Activated effector memory CD4-positive, alpha-beta T cell treated with Interleukin-2 at 50 U/mL for 16 hours (primary cell): Measurements from ENCODE around the gene SLC49A3.
A peak's percentile ranks its signal among the peaks of the same experiment; 100 is the strongest.

Experiments used
- DNase-seq: peaks from one replicate; pipeline ENCODE4 v3.0.0-alpha.2; 2020

SLC49A3 gene

DNA sequence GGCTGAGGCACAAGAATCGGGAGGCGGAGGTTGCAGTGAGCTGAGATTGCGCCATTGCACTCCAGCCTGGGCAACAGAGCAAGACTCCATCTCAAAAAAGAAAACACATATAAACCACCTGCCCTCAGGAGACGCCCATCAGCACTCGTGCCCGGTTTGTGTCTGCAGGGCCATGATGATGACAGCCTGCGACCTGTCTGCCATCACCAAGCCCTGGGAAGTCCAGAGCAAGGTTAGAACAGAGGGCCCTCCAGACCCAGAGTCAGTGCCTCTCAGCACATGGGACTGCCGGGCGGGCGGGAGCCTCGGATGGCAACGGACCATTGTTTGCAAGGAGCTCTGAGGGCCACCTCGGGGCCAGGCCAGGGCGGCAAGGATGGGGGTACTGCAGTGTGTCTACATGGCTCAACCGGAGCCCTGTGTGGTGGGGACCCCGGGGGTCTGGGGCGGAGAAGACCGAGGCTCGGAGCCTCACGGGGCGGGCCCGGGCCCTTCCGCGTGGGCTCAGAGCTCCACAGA, 24.2 kb downstream of the SLC49A3 start:
- DNase-seq = no peak

DNA sequence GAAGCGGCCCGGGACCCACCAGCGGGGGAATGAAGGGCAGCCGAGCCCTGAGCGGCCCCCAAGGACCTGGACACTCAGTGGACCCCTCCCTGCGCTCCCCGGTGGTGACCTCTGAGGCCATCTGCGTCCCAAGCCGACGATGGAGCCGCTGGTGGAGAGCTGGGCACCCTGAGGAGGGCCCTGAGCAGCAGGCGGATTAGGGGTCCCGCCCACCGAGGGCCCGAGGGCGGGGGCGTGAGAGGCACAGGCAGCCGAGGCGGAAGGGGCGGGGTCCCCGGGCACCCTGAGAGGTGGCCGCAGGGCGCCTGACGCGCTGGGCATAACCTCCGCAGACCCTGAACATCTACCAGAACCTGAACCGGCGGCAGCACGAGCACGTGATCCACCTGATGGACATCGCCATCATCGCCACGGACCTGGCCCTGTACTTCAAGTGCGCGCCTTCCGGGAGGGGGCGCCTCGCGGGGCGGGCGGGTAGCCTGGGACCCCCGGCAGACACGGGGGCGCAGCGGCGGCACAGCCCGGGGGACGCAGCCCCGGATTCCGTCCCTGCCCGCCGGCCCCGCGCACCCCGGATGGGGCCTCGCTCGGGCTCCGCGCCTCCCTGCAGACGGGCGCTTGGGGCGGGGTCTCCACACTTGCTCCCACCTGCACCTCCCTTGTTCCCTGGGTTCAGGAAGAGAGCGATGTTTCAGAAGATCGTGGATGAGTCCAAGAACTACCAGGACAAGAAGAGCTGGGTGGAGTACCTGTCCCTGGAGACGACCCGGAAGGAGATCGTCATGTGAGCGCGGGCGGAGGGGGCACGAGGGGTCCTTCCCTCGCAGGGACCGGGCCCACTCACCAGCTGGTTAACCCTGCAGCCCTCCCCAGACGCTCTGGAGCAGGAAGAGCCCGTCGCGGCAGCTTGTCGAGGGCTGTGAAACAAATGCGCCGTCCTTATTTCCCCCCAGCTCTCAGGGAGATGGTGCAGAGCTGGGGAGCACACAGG, 25.2 kb downstream of the SLC49A3 start:
- DNase-seq = peak; percentile 72

DNA sequence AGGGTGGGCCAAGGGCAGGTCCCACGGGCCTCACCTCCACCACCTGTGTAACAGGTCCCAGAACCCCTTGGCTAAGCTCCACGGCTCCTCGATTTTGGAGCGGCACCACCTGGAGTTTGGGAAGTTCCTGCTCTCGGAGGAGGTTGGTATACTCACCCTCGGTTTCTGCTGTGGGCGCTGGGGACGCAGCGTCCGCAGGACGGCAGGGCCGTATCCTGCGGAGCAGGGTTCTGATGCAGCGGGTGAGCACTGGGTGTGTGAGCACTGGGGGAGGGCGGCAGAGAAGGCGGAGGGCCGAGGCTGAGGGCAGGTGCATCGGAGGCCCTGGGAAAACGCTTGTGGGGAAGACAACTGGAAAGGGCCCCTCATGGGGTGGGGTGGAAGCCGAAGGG, 25.9 kb downstream of the SLC49A3 start:
- DNase-seq = no peak

- no peak for DNase-seq
Measured at GRCh38 chr4:661881-662761, 26.8 kb downstream of the SLC49A3 start.

DNA sequence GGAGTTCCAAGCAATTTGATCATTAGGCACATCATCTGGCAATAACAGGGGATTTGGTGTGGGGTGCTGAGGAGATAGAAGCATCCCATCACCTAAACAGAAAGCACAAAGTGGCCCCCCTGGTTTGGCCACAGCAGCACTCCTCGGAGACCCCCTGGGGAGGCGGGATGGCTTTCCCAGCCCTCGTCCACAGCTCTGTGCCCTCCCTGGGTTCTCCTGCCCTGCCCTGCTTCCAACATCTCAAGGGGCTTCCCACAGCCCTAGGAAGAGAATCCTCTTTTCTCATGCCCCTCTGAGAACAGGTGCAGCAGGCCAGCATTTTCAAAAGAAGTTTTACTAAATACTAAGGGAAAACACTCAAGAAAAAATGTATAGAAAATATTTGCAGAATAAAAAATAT, 27.7 kb downstream of the SLC49A3 start:
- no peak for DNase-seq

- no peak for DNase-seq
Measured at GRCh38 chr4:660401-660800, 28.6 kb downstream of the SLC49A3 start.

DNA sequence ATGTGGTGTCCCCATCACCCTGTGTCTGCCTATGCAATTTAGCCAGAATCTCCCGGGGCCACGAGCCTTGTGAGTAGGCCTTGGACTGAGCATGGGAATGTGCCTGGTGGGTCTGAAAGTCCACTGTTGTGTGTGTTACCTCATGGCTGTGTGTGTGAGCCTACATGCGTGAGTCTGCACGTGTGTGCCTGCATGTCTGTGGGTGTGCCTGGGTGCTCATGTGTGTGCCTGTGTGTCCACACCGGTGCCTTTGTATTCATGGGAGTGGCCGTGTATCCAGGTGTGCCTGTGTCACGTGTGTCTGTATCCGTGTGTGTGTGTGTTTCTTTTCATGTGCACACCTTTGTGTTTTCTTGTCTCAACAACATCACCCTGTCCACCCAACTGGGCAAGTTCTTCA, 29.1 kb downstream of the SLC49A3 start:
- DNase-seq = no peak

- no peak for DNase-seq
Measured at GRCh38 chr4:658681-659667, 30.0 kb downstream of the SLC49A3 start.

DNA sequence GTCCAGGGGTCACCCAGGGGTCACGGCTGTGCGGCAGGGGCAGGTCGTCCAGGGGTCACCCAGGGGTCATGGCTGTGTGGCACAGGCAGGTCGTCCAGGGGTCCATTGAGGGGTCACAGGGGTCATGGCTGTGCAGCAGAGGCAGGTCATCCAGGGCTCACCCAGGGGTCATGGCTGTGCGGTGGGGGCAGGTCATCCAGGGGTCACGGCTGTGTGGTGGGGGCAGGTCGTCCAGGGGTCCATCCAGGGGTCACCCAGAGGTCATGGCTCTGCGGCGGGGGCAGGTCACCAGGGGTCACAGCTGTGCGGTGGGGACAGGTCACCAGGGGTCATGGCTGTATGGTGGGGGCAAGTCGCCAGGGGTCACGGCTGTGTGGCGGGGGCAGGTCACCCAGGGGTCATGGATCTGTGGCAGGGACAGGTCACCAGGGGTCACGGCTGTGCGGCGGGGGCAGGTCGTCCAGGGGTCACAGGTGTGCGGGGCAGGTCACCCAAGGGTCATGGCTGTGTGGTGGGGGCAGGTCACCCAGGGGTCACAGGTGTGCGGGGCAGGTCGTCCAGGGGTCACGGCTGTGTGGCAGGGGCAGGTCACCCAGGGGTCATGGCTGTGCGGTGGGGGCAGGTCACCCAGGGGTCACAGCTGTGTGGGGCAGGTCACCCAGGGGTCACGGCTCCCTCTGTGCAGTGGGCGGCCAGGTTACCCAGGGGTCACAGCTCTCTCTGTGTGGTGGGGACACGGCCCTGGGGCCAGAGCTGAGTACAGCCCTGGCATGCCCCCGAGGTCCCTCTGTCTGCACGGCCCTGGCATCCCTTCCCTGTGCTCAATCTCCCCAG, 30.9 kb downstream of the SLC49A3 start:
- no peak for DNase-seq

GRCh38 chr4:657338-657833, 31.6 kb downstream of the SLC49A3 start:
- DNase-seq = no peak

DNA sequence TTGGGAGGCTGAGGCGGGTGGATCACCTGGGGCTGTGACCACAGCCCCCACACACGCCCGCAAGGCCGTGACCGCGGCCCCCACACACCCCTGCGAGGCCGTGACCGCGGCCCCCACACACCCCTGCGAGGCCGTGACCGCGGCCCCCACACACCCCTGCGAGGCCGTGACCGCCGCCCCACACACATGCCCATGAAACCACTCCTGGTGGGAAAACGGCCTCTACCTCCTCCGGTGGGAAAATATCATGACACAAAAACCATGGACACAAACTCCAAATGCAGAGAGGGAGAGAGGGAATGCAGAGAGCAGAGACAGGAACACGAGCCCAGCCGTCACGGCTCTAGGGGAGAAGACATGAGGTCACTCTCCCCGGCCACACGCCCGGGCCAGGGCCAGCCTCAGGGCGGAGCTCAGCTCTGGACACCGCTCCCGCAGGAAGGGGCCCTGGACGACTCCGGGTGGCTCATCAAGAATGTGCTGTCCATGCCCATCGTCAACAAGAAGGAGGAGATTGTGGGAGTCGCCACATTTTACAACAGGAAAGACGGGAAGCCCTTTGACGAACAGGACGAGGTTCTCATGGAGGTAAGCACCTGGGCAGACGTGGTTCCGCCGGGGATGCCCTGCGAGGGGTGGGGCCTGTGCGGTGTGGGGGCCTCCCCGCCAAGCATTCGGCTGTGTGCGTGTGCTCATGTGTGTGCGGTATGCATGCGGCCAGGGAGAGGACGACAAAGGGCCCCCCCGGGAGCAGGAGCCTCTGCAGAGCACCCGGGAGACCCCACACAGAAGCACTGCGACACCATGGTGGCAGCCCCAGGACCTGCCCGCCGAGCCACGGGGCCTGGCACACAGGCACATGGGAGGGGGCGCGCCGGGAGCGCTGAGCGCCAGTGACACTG, 32.3 kb downstream of the SLC49A3 start:
- no peak for DNase-seq

GRCh38 chr4:655464-656151, 33.3 kb downstream of the SLC49A3 start:
- DNase-seq = no peak

- no peak for DNase-seq
Measured at GRCh38 chr4:654871-655463, 34.0 kb downstream of the SLC49A3 start.

- DNase-seq = no peak
Measured at GRCh38 chr4:654503-654845, 34.5 kb downstream of the SLC49A3 start.

DNA sequence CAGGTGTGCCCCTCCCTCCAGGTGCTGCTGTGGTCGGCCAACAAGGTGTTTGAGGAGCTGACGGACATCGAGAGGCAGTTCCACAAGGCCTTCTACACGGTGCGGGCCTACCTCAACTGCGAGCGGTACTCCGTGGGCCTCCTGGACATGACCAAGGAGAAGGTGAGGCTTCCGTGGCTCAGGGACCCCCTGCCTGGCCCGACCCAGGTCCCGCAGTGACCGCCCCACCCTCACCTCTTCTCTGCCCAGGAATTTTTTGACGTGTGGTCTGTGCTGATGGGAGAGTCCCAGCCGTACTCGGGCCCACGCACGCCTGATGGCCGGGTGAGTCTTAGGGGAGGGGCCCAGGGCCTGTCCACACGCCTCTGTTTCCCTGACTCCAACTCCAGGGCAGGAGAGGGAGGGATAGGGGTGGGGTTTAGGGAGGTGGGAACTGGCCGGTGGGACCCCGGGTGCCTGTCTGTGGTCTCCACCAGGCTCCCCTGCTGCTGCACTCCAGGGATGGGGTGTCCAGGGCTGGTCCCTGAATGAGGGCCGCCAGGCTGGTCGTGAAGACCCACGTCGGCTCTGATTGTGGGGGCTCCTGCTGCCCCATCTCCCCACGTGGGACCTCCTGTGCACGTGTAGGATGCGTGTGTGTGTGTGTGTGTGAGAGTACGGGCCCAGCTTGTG, 35.0 kb downstream of the SLC49A3 start:
- DNase-seq = no peak

DNA sequence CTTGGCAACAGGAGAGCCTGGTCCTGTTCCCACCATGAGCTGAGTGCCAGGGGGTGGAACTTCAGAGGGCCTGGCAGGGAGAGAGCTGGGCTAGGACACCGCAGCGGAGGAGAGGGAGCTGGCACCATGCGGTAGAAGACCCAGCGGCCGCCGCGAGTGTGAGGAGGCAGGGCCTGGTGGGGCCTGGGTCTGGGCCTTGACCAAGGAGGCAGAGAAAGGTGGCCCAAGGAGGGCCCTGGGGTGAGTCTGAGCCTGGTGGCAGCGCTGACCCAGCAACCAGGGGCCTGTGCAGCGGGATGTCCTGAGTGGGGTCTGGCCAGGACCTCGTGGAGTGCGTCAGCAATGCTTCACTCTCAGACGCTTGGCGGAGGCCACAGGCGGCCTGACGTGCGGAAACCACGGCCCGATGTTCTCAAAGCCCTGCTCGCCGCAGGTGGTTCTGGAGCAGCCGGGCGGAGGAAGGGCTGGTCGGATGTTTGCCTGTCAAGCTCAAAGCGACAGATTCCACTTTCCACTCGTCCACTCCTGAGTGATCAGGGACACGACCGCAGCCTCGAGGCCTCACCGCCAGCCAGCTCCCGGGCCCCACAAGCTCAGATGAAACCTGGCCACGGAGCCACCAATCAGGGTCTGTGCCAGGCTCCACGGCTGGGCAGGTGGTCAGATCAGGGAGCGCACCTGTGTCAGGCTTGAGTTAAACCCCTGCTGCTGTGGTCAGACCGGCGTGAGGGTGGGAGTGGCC, 35.7 kb downstream of the SLC49A3 start:
- DNase-seq = no peak

DNA sequence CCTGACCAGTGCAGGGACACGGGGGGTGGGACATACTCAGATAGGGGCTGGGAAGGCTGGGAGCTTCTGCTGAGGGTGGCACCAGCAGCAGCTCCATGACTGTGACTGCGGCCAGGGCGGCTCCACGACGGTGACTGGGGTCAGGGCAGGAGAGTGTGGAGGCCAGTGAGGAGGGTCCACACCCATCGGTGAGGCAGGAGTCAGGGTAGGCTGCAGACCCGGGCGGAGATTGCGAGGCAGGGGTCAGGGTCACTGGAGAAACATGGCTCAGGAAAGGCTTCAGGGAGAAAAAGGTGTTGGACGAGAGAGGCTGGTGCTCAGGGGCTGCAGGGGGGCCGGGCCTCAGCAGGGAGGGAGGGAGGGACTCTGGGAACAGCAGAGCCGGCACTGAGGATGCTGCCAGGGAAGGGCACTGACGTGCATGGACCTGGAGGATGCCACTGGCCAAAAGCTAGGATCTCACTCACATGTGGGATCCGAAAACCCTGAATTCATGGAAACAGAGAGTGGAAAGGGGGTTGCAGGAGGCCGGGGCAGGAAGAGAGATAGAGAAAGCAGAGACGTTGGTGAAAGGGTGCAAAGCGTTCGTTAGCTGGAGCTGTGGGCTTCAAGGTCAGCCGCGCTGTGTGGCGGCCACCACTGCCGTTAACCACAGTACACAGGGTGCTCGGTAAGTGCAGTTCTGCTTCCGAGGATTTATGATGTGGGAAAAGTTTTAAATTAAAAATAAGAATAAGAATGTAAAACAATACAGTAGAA, 36.9 kb downstream of the SLC49A3 start:
- DNase-seq = no peak
